Measurements from ENCODE around the gene PLK2. TPM values are rescaled to one million over a fixed set of nuclear protein-coding genes. Genes with fewer than 3 reads are reported as not detected.

The PLK2 gene
- total and polyA plus RNA-seq, 9 of the 15 experiments (the other 6 are each of a cell fraction or from before 2014, with no cell fraction given), result 0.58 TPM; not detected in 8

- Histone ChIP-seq H3K79me2 (ENCODE audit: control insufficient read depth, insufficient read depth, low read length) (no peaks in the 10 kb centered on the region), H4K20me1 (replicated peaks; ENCODE audit: control insufficient read depth, insufficient read depth, low read length) (no peaks in the 10 kb centered on the region), H3K27ac (ENCODE audit: extremely low read depth, low read depth, low read length) (no peak overlapping the region), H3K4me1 (replicated peaks in 1 of 2; ENCODE audit: control insufficient read depth in 2 of 2, insufficient read depth in 2 of 2, low read length in 2 of 2) (no peaks in the 10 kb centered on the region), H3K27me3 (ENCODE audit: control insufficient read depth in 2 of 2, insufficient read depth in 2 of 2, low read length in 2 of 2) (no peaks in the 10 kb centered on the region), H3K9ac (ENCODE audit: insufficient read depth in 1 of 2, low read depth in 2 of 2, low read length in 2 of 2) (no peak overlapping the region), H2AFZ (ENCODE audit: low read depth, low read length) (no peak overlapping the region), H3K4me2 (ENCODE audit: insufficient read depth, low read length) (no peak overlapping the region), H3K9me3 (replicated peaks; ENCODE audit: control insufficient read depth, insufficient read depth, low read depth, low read length) (no peaks in the 10 kb centered on the region), H3K36me3 (ENCODE audit: control insufficient read depth, insufficient read depth, low read length) (no peaks in the 10 kb centered on the region), H3K4me3 (no peak overlapping the region), H3K9me1 (ENCODE audit: control insufficient read depth, insufficient read depth, low read length) (no peaks in the 10 kb centered on the region)
- ATAC-seq (no peak), DNase-seq (ENCODE audit: extremely low read depth in 1 of 4, low spot score in 3 of 4) (no peak), FAIRE-seq (no peak)
- intact Hi-C loops (cut with micrococcal nuclease) (no loop called here), in situ Hi-C loops (cut with MboI) (no loop called here)
- ChIA-PET POLR2A (no interaction called here), CTCF (ENCODE audit: low intra/inter-chr PET ratio) (no interaction called here)
- BruUV-seq (replicated peaks), result no TSS peak
- WGBS (ENCODE audit: insufficient coverage, low coverage, missing lambda C conversion rate), result 0% methylated on average over 2 of the region's 2 CpGs
- TF ChIP-seq SIN3B (IDR thresholded peaks at IDR 0.05; ENCODE audit: low read depth) (no peak), ZNF263 (CRISPR knock-in tag; IDR thresholded peaks at IDR 0.05; ENCODE audit: borderline replicate concordance) (no peak), DACH1 (IDR thresholded peaks at IDR 0.05; ENCODE audit: partially characterized antibody) (no peak), ATF1 (CRISPR knock-in tag; IDR thresholded peaks at IDR 0.05) (no peak), ATF1 (tag; IDR thresholded peaks at IDR 0.05) (no peak), ZC3H4 (CRISPR knock-in tag; IDR thresholded peaks at IDR 0.05; ENCODE audit: borderline replicate concordance) (no peak), CUX1 (CRISPR knock-in tag; IDR thresholded peaks at IDR 0.05) (no peak), CSDE1 (IDR thresholded peaks at IDR 0.05) (no peak), KLF10 (CRISPR knock-in tag; IDR thresholded peaks at IDR 0.05) (no peak), DPF2 (IDR thresholded peaks at IDR 0.05) (no peak), LARP7 (IDR thresholded peaks at IDR 0.05) (no peak), SP2 (IDR thresholded peaks at IDR 0.05; ENCODE audit: extremely low read depth, low read depth, low read length, poor library complexity, severe bottlenecking) (no peak), DMBX1 (CRISPR knock-in tag; IDR thresholded peaks at IDR 0.05; ENCODE audit: borderline replicate concordance) (no peak), PTRF (tag; IDR thresholded peaks at IDR 0.05) (no peak), SUPT5H (IDR thresholded peaks at IDR 0.05) (no peak), ZNF561 (CRISPR knock-in tag; conservative IDR thresholded peaks at IDR 0.05) (no peak)
- TF ChIP-seq, protein P1, sequence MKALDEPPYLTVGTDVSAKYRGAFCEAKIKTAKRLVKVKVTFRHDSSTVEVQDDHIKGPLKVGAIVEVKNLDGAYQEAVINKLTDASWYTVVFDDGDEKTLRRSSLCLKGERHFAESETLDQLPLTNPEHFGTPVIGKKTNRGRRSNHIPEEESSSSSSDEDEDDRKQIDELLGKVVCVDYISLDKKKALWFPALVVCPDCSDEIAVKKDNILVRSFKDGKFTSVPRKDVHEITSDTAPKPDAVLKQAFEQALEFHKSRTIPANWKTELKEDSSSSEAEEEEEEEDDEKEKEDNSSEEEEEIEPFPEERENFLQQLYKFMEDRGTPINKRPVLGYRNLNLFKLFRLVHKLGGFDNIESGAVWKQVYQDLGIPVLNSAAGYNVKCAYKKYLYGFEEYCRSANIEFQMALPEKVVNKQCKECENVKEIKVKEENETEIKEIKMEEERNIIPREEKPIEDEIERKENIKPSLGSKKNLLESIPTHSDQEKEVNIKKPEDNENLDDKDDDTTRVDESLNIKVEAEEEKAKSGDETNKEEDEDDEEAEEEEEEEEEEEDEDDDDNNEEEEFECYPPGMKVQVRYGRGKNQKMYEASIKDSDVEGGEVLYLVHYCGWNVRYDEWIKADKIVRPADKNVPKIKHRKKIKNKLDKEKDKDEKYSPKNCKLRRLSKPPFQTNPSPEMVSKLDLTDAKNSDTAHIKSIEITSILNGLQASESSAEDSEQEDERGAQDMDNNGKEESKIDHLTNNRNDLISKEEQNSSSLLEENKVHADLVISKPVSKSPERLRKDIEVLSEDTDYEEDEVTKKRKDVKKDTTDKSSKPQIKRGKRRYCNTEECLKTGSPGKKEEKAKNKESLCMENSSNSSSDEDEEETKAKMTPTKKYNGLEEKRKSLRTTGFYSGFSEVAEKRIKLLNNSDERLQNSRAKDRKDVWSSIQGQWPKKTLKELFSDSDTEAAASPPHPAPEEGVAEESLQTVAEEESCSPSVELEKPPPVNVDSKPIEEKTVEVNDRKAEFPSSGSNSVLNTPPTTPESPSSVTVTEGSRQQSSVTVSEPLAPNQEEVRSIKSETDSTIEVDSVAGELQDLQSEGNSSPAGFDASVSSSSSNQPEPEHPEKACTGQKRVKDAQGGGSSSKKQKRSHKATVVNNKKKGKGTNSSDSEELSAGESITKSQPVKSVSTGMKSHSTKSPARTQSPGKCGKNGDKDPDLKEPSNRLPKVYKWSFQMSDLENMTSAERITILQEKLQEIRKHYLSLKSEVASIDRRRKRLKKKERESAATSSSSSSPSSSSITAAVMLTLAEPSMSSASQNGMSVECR (CRISPR knock-in tag; IDR thresholded peaks at IDR 0.05), result no peak
These were observed 47.8 kb downstream of the PLK2 start for GRCh38 chr5:58412081-58412480.
